HepG2 (cell line): Measurements from ENCODE around the gene GJA5. TPM values are rescaled to one million over a fixed set of nuclear protein-coding genes. Genes with fewer than 3 reads are reported as not detected.

Source experiments
- ATAC-seq: fragments of 200-7000 bp; cut with Tn5 transposase; 3 replicates; pipeline ENCODE4 v1.9.1; 2020; ENCODE audit warnings: mild to moderate bottlenecking, moderate library complexity
- BruUV-seq: library from RNA; stranded (reverse); fragments of 400-500 nt; replicated peaks from 2 replicates; lab custom pipeline; 2021; lab: Mats Ljungman, UMichigan
- CTCF ChIA-PET: fragments of 300-600 bp; formaldehyde crosslinking; extraction: SDS; loops from one replicate; lab custom pipeline; 2021; ENCODE audit warnings: low total read pairs, inconsistent platforms, low intra/inter-chr PET ratio; lab: Yijun Ruan, JAX
- POLR2A ChIA-PET: fragments of 350-600 bp; sonication (Branson Sonifier 250); formaldehyde crosslinking; loops from one replicate; lab custom pipeline; 2020; ENCODE audit warnings: antibody characterized with exemption, inconsistent platforms; lab: Yijun Ruan, JAX
- DNase-seq: peaks from one replicate; pipeline ENCODE4 v3.0.0-alpha.2; 2015; ENCODE audit warnings: low spot score
- FAIRE-seq: peaks from 3 replicates; lab custom pipeline; 2011; peaks lifted over from hg19 to GRCh38; lab: Jason Lieb, UNC
- H2AFZ ChIP-seq: one replicate; pipeline ENCODE4 v1.6.1; 2011; ENCODE audit warnings: low read length, inconsistent platforms
- H3K27ac ChIP-seq: fragments of 300-600 bp; 3 replicates; pipeline ENCODE4 v1.8.0; 2011; ENCODE audit warnings: mixed run types, mild to moderate bottlenecking, mixed read lengths, low read length, inconsistent platforms; ENCODE audit not compliant: insufficient read depth; ENCODE audit errors: extremely low read length
- H3K27me3 ChIP-seq, 2 experiments: fragments of 200-600 bp in 1 of 2; 2 replicates in 1 of 2; 3 replicates in 1 of 2; pipeline versions ENCODE4 v1.6.0 to v1.8.0; 2011; ENCODE audit warnings: low read length in 2 of 2, mild to moderate bottlenecking in 2 of 2, moderate library complexity in 2 of 2, inconsistent platforms in 1 of 2; ENCODE audit not compliant: insufficient read depth in 2 of 2, control insufficient read depth in 1 of 2
- H3K36me3 ChIP-seq, 2 experiments: fragments of 200-600 bp in 1 of 2; replicated peaks in 1 of 2; 2 replicates in 1 of 2; 3 replicates in 1 of 2; pipeline versions ENCODE4 v1.5.1 to v1.8.0; 2011; ENCODE audit warnings: low read length in 2 of 2, inconsistent platforms in 1 of 2; ENCODE audit not compliant: insufficient read depth in 2 of 2, control insufficient read depth in 1 of 2
- H3K4me1 ChIP-seq: 2 replicates; pipeline ENCODE4 v1.5.1; 2012; ENCODE audit warnings: low read length, inconsistent platforms; ENCODE audit not compliant: insufficient read depth
- H3K4me2 ChIP-seq: 2 replicates; pipeline ENCODE4 v1.6.0; 2011; ENCODE audit warnings: low read depth, low read length, inconsistent platforms
- H3K4me3 ChIP-seq, 3 experiments: fragments of 200-600 bp in 1 of 3; sonication (generic), shearing (Covaris generic) in 1 of 3; replicated peaks in 1 of 3; 2 replicates each; pipeline ENCODE4 v1.5.1; 2011 to 2016; ENCODE audit warnings: low read length in 3 of 3, inconsistent platforms in 2 of 3, low read depth in 2 of 3, mild to moderate bottlenecking in 2 of 3, control low read depth in 1 of 3, mixed read lengths in 1 of 3; ENCODE audit not compliant: insufficient read depth in 1 of 3
- H3K79me2 ChIP-seq: one replicate; pipeline ENCODE4 v1.6.1; 2011; ENCODE audit warnings: low read length, inconsistent platforms; ENCODE audit not compliant: insufficient read depth
- H3K9ac ChIP-seq: 2 replicates; pipeline ENCODE4 v1.6.0; 2011; ENCODE audit warnings: mild to moderate bottlenecking, low read depth, low read length, inconsistent platforms; ENCODE audit not compliant: insufficient read depth
- H3K9me3 ChIP-seq: 2 replicates; pipeline ENCODE4 v1.5.1; 2012; ENCODE audit warnings: mild to moderate bottlenecking, low read length
- H4K20me1 ChIP-seq: 2 replicates; pipeline ENCODE4 v1.6.0; 2011; ENCODE audit warnings: inconsistent platforms, mild to moderate bottlenecking, low read length, moderate library complexity; ENCODE audit not compliant: insufficient read depth
- CAMTA2 ChIP-seq: sonication (generic); formaldehyde crosslinking; IDR thresholded peaks from 2 replicates; pipeline ENCODE4 v1.4.0; 2020; ENCODE audit warnings: mild to moderate bottlenecking, missing genetic modification reagents, borderline replicate concordance
- CBX1 ChIP-seq: IDR thresholded peaks from one replicate; pipeline ENCODE4 v1.6.1; 2016; ENCODE audit warnings: antibody characterized with exemption, low read depth
- CENPT ChIP-seq: sonication (generic); formaldehyde crosslinking; IDR thresholded peaks from 2 replicates; pipeline ENCODE4 v1.8.0; 2022; ENCODE audit warnings: low read depth, mild to moderate bottlenecking, moderate library complexity, missing genetic modification reagents
- FOXO1 ChIP-seq: sonication (generic); formaldehyde crosslinking; IDR thresholded peaks from 2 replicates; pipeline ENCODE4 v1.4.0; 2020; ENCODE audit warnings: missing genetic modification reagents
- MAZ ChIP-seq, 2 experiments: sonication (generic) in 1 of 2; formaldehyde crosslinking in 1 of 2; IDR thresholded peaks; 2 replicates each; pipeline versions ENCODE4 v1.5.0 to v1.6.1; 2012 to 2020; ENCODE audit warnings: low read depth in 2 of 2, mild to moderate bottlenecking in 2 of 2, borderline replicate concordance in 1 of 2, improper control_type of control experiment in 1 of 2, low read length in 1 of 2, missing genetic modification reagents in 1 of 2, moderate library complexity in 1 of 2
- NR2C2 ChIP-seq: sonication (generic); formaldehyde crosslinking; IDR thresholded peaks from 2 replicates; pipeline ENCODE4 v1.4.0; 2020; ENCODE audit warnings: missing genetic modification reagents, mild to moderate bottlenecking, moderate library complexity, borderline replicate concordance
- PAX8 ChIP-seq: sonication (generic); formaldehyde crosslinking; IDR thresholded peaks from 2 replicates; pipeline ENCODE4 v1.8.0; 2022; ENCODE audit warnings: mild to moderate bottlenecking, missing genetic modification reagents, borderline replicate concordance
- SRF ChIP-seq: IDR thresholded peaks from 2 replicates; pipeline ENCODE4 v1.6.1; 2011; ENCODE audit warnings: mild to moderate bottlenecking, low read depth, low read length, moderate library complexity
- ZBTB21 ChIP-seq: sonication (generic); formaldehyde crosslinking; IDR thresholded peaks from 2 replicates; pipeline ENCODE4 v1.4.0; 2020; ENCODE audit warnings: missing genetic modification reagents
- ZFP1 ChIP-seq: IDR thresholded peaks from 2 replicates; pipeline ENCODE4 v1.6.1; 2016
- ZNF138 ChIP-seq: sonication (generic); formaldehyde crosslinking; IDR thresholded peaks from 2 replicates; pipeline ENCODE4 v1.5.0; 2020; ENCODE audit warnings: mild to moderate bottlenecking, low read depth, missing genetic modification reagents
- ZNF17 ChIP-seq: sonication (generic); formaldehyde crosslinking; IDR thresholded peaks from 2 replicates; pipeline ENCODE4 v1.5.0; 2020; ENCODE audit warnings: mild to moderate bottlenecking, missing genetic modification reagents
- ZNF556 ChIP-seq: sonication (generic); formaldehyde crosslinking; IDR thresholded peaks from 2 replicates; pipeline ENCODE4 v1.4.0; 2020; ENCODE audit warnings: mild to moderate bottlenecking, missing genetic modification reagents, borderline replicate concordance
- ZNF589 ChIP-seq: sonication (generic); formaldehyde crosslinking; conservative IDR thresholded peaks from 2 replicates; pipeline ENCODE4 v1.8.0; 2022; ENCODE audit warnings: mild to moderate bottlenecking, moderate library complexity, missing genetic modification reagents
- ZNF841 ChIP-seq: sonication (generic); formaldehyde crosslinking; IDR thresholded peaks from 2 replicates; pipeline ENCODE4 v1.8.1; 2023; ENCODE audit warnings: missing genetic modification reagents, borderline replicate concordance
- ZSCAN9 ChIP-seq: IDR thresholded peaks from 2 replicates; pipeline ENCODE4 v1.6.1; 2016; ENCODE audit warnings: borderline replicate concordance
- WGBS: methylation state at CpG from one replicate; pipeline ENCODE4 v1.1.6; 2017; ENCODE audit warnings: low lambda C conversion rate; 5-methylcytosine and 5-hydroxymethylcytosine counted together
- in situ Hi-C: cut with HindIII; loops from 2 replicates; pipeline ENCODE4 v1.10.0; 2017; ENCODE audit warnings: low pct_unique_long_range_greater_than_20kb; ENCODE audit not compliant: extremely low pct_ligation_motif_present
- intact Hi-C: fragments of 100-400 bp; cut with micrococcal nuclease; formaldehyde crosslinking; loops from one replicate; pipeline ENCODE4 v1.10.0; 2022; ENCODE audit not compliant: unreplicated experiment
- polyA plus RNA-seq, 8 experiments: library from polyadenylated mRNA; depleted of rRNA in 3 of 8; stranded (reverse) in 7 of 8; unstranded in 1 of 8; fragments of >200 nt; fragmentation: Illumina TruSeq in 4 of 8; extraction: Trizol in 4 of 8; gene quantifications; 2 replicates each; pipeline versions ENCODE4 v1.2.1 to v1.2.3, GENCODE V29; 2011 to 2016; ENCODE audit warnings: low read depth in 4 of 8, missing spikeins in 1 of 8, mixed read lengths in 1 of 8; ENCODE audit not compliant: insufficient read depth in 1 of 8
- total RNA-seq, 5 experiments: library from RNA; depleted of rRNA; stranded (reverse); fragments of >200 nt; fragmentation: Illumina TruSeq; extraction: Trizol; gene quantifications; 2 replicates each; pipeline ENCODE4 v1.2.3, GENCODE V29; 2016; ENCODE audit warnings: low read depth in 1 of 5
- TF ChIP-seq, protein P1 (sequence below): sonication (generic); formaldehyde crosslinking; IDR thresholded peaks from 2 replicates; pipeline ENCODE4 v1.5.0; 2020; ENCODE audit warnings: mild to moderate bottlenecking, missing genetic modification reagents
- TF ChIP-seq, protein P2 (sequence below): sonication (generic); formaldehyde crosslinking; IDR thresholded peaks from 2 replicates; pipeline ENCODE4 v1.4.0; 2020; ENCODE audit warnings: missing genetic modification reagents

Gene GJA5
- total and polyA plus RNA-seq, 2 of the 13 experiments (the other 11 are each of a cell fraction or from before 2014, with no cell fraction given) = not detected

DNA sequence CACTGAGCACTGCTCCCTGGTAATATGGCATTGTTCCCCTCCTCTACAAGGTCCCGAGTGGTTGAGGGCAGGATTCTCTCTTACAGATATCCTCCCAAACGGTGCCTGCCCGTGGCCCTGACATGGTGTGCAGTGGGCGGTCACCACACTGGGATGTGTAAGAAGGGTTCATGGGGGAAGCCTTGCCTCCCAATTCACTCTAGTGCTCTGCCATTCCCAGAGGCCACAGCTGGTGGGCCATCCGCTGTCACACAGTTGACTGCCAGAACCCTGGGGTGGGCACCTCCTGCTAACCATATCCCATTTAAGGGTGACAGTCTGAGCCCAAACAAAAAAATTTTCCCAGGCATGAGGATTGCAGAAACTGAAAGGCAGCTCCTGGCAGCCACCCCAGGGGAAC is 9.1 kb downstream of the GJA5 start (continued):
- TF ChIP-seq, protein P1, sequence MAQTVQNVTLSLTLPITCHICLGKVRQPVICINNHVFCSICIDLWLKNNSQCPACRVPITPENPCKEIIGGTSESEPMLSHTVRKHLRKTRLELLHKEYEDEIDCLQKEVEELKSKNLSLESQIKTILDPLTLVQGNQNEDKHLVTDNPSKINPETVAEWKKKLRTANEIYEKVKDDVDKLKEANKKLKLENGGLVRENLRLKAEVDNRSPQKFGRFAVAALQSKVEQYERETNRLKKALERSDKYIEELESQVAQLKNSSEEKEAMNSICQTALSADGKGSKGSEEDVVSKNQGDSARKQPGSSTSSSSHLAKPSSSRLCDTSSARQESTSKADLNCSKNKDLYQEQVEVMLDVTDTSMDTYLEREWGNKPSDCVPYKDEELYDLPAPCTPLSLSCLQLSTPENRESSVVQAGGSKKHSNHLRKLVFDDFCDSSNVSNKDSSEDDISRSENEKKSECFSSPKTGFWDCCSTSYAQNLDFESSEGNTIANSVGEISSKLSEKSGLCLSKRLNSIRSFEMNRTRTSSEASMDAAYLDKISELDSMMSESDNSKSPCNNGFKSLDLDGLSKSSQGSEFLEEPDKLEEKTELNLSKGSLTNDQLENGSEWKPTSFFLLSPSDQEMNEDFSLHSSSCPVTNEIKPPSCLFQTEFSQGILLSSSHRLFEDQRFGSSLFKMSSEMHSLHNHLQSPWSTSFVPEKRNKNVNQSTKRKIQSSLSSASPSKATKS (CRISPR knock-in tag) = no peak
- TF ChIP-seq ZNF138 (CRISPR knock-in tag) (no peak), ZNF556 (CRISPR knock-in tag) (no peak), MAZ (IDR thresholded peaks at IDR 0.05; ENCODE audit: borderline replicate concordance, low read depth, low read length) (no peak), MAZ (CRISPR knock-in tag; IDR thresholded peaks at IDR 0.05; ENCODE audit: low read depth) (no peak), CENPT (no peak), ZNF17 (CRISPR knock-in tag) (no peak)

DNA sequence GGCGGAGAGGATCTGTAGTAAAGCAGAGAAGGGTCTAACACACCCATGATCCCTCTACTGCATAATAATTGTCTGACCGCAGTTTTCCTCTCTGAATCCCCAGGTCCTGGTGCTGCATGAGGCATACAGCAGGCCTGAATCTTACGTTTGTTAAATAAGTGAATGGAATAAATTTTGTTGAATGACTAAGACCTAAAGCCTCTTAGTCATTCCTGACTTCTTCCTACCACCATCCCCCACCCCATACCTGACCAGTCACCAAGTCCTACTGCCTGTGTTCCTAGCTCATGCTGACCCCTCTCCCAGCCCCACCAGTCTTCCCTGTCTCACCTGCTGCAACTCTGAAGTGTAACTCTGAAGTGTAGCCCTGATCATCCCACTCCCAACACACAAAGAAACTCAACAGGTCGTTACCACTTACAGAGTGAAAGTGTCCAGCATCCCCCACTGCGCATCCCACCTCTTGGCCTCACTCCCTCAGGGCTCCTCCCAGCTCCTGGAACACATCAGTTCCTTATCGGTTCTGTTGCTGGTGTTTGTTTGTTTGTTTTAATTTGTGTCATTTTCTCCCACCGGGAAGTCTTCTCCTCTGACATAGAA is 9.7 kb downstream of the GJA5 start:
- H2AFZ ChIP-seq = no peak overlapping the region
- CTCF ChIA-PET = no interaction called here
- DNase-seq = no peak

More for the DNA sequence above, 9.7 kb downstream of the GJA5 start:
- no peak overlapping the region for H3K9ac ChIP-seq
- BruUV-seq = no TSS peak
- intact Hi-C loops (no loop called here), in situ Hi-C loops (no loop called here)
- H3K4me3 ChIP-seq = no peak overlapping the region
- H4K20me1 ChIP-seq = no peaks in the 10 kb centered on the region
- no peak for TF ChIP-seq SRF
- TF ChIP-seq ZFP1 (CRISPR knock-in tag) = no peak
- TF ChIP-seq, protein P2, sequence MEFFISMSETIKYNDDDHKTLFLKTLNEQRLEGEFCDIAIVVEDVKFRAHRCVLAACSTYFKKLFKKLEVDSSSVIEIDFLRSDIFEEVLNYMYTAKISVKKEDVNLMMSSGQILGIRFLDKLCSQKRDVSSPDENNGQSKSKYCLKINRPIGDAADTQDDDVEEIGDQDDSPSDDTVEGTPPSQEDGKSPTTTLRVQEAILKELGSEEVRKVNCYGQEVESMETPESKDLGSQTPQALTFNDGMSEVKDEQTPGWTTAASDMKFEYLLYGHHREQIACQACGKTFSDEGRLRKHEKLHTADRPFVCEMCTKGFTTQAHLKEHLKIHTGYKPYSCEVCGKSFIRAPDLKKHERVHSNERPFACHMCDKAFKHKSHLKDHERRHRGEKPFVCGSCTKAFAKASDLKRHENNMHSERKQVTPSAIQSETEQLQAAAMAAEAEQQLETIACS (CRISPR knock-in tag) = no peak
- TF ChIP-seq PAX8 (CRISPR knock-in tag) = no peak
- no peak for TF ChIP-seq CBX1
- TF ChIP-seq ZBTB21 (CRISPR knock-in tag) = no peak
- no peak for TF ChIP-seq CAMTA2 (CRISPR knock-in tag)
- TF ChIP-seq ZNF841 (CRISPR knock-in tag) = no peak
- TF ChIP-seq ZSCAN9 (CRISPR knock-in tag) = no peak
- no peak for TF ChIP-seq NR2C2 (CRISPR knock-in tag)
- TF ChIP-seq FOXO1 = no peak
- TF ChIP-seq ZNF589 (CRISPR knock-in tag) = no peak
- H3K4me1 ChIP-seq = no peaks in the 10 kb centered on the region
- ATAC-seq (no peak), FAIRE-seq (no peak)
- WGBS = 43% methylated on average over 7 of the region's 7 CpGs
- peaks cover 0 to 3% of the 10 kb centered on the region in 2 experiments; a peak in 1 of 5 replicates for H3K27me3 ChIP-seq
- no peaks in the 10 kb centered on the region for H3K79me2 ChIP-seq
- H3K9me3 ChIP-seq = no peaks in the 10 kb centered on the region
- POLR2A ChIA-PET = no interaction called here
- no peaks in the 10 kb centered on the region for H3K36me3 ChIP-seq
- H3K27ac ChIP-seq = no peak overlapping the region
- H3K4me2 ChIP-seq = no peak overlapping the region
